H1 (cell line): ENCODE measurements around the gene PDE4D. TPM values are rescaled to one million over a fixed set of nuclear protein-coding genes. Genes with fewer than 3 reads are reported as not detected.

Source experiments
- CTCF ChIA-PET: fragments of 300-600 bp; sonication (Branson Sonifier 250); formaldehyde crosslinking; loops from one replicate; lab custom pipeline; 2021; ENCODE audit not compliant: partially characterized antibody; lab: Charles Lee
- POLR2A ChIA-PET: fragments of 300-600 bp; sonication (Branson Sonifier 250); formaldehyde crosslinking; loops from one replicate; lab custom pipeline; 2021; ENCODE audit warnings: inconsistent platforms; ENCODE audit not compliant: partially characterized antibody; lab: Charles Lee
- DNase-seq, 2 experiments: peaks; one replicate each; pipeline versions ENCODE4 v3.0.0 to v3.0.0-alpha.2; 2010 to 2022; ENCODE audit warnings: low spot score in 2 of 2, low read depth in 1 of 2, mixed read lengths in 1 of 2
- FAIRE-seq: peaks from 2 replicates; lab custom pipeline; 2011; peaks lifted over from hg19 to GRCh38; lab: Jason Lieb, UNC
- H2AFZ ChIP-seq: 2 replicates; pipeline ENCODE4 v1.8.1; 2012; ENCODE audit warnings: low read length, inconsistent platforms
- H2AK5ac ChIP-seq: 2 replicates; pipeline ENCODE4 v1.6.1; 2013; ENCODE audit warnings: low read depth, low read length
- H2BK120ac ChIP-seq: replicated peaks from 2 replicates; pipeline ENCODE3; 2013; ENCODE audit warnings: low read depth, low read length, inconsistent platforms
- H2BK12ac ChIP-seq: 2 replicates; pipeline ENCODE4 v1.6.1; 2013; ENCODE audit warnings: low read depth, low read length
- H2BK15ac ChIP-seq: 2 replicates; pipeline ENCODE4 v1.6.1; 2013; ENCODE audit warnings: low read length
- H2BK20ac ChIP-seq: 2 replicates; pipeline ENCODE4 v1.6.1; 2013; ENCODE audit warnings: low read length
- H2BK5ac ChIP-seq: 2 replicates; pipeline ENCODE4 v1.6.1; 2013; ENCODE audit warnings: low read depth, low read length
- H3K14ac ChIP-seq: 2 replicates; pipeline ENCODE4 v1.6.1; 2013; ENCODE audit warnings: inconsistent platforms; ENCODE audit not compliant: insufficient read length
- H3K18ac ChIP-seq: 2 replicates; pipeline ENCODE4 v1.6.1; 2013; ENCODE audit warnings: low read length; ENCODE audit errors: extremely low read depth
- H3K23ac ChIP-seq: 2 replicates; pipeline ENCODE4 v1.6.1; 2013; ENCODE audit warnings: inconsistent platforms; ENCODE audit not compliant: insufficient read length
- H3K23me2 ChIP-seq: 2 replicates; pipeline ENCODE4 v1.6.1; 2013; ENCODE audit warnings: low read depth, low read length
- H3K27ac ChIP-seq: 2 replicates; pipeline ENCODE4 v1.6.1; 2011; ENCODE audit warnings: low read depth, low read length, inconsistent platforms
- H3K27me3 ChIP-seq, 4 experiments: replicated peaks in 1 of 4; 1 replicate in 1 of 4; 2 replicates in 3 of 4; pipeline versions ENCODE4 v1.6.1 to v1.8.1; 2011 to 2013; ENCODE audit warnings: low read length in 3 of 4, mild to moderate bottlenecking in 3 of 4, inconsistent platforms in 2 of 4, mixed read lengths in 2 of 4, moderate library complexity in 1 of 4; ENCODE audit not compliant: control insufficient read depth in 3 of 4, insufficient read depth in 3 of 4; ENCODE audit errors: extremely low read depth in 1 of 4
- H3K36me3 ChIP-seq, 4 experiments: 2 replicates each; pipeline versions ENCODE4 v1.6.1 to v1.8.1; 2011 to 2013; ENCODE audit warnings: mild to moderate bottlenecking in 4 of 4, low read length in 3 of 4, moderate library complexity in 2 of 4, control low read depth in 1 of 4, inconsistent platforms in 1 of 4; ENCODE audit not compliant: insufficient read depth in 4 of 4, control insufficient read depth in 2 of 4
- H3K4ac ChIP-seq: replicated peaks from 2 replicates; pipeline ENCODE3; 2013; ENCODE audit warnings: low read length, low read depth, mixed read lengths, inconsistent platforms; ENCODE audit not compliant: insufficient read length
- H3K4me1 ChIP-seq, 4 experiments: replicated peaks in 1 of 4; 1 replicate in 1 of 4; 2 replicates in 3 of 4; pipeline versions ENCODE4 v1.6.1 to v1.8.1; 2011 to 2013; ENCODE audit warnings: low read length in 3 of 4, inconsistent platforms in 2 of 4, mixed read lengths in 1 of 4; ENCODE audit not compliant: insufficient read depth in 4 of 4, control insufficient read depth in 3 of 4
- H3K4me2 ChIP-seq, 2 experiments: 2 replicates each; pipeline versions ENCODE4 v1.6.1 to v1.8.1; 2011 to 2013; ENCODE audit warnings: low read depth in 2 of 2, low read length in 2 of 2, control low read depth in 1 of 2, inconsistent platforms in 1 of 2, mild to moderate bottlenecking in 1 of 2; ENCODE audit not compliant: insufficient read depth in 1 of 2
- H3K4me3 ChIP-seq, 4 experiments: fragments of 200-600, 300-600 bp in 1 of 4; sonication (generic), shearing (Covaris generic), sonication (Bioruptor Twin) in 1 of 4; 2 replicates each; pipeline versions ENCODE4 v1.5.1 to v1.8.1; 2011 to 2016; ENCODE audit warnings: low read length in 4 of 4, low read depth in 3 of 4, control low read depth in 2 of 4, inconsistent platforms in 2 of 4, mild to moderate bottlenecking in 2 of 4, mixed read lengths in 1 of 4, moderate library complexity in 1 of 4; ENCODE audit not compliant: insufficient read depth in 2 of 4; ENCODE audit errors: extremely low read depth in 1 of 4
- H3K56ac ChIP-seq: replicated peaks from 2 replicates; pipeline ENCODE3; 2013; ENCODE audit warnings: low read depth, mild to moderate bottlenecking, mixed read lengths, low read length, inconsistent platforms; ENCODE audit not compliant: insufficient read length
- H3K79me1 ChIP-seq: 2 replicates; pipeline ENCODE4 v1.6.1; 2013; ENCODE audit warnings: low read depth, low read length, control low read depth
- H3K79me2 ChIP-seq, 2 experiments: 2 replicates each; pipeline versions ENCODE4 v1.6.1 to v1.8.1; 2012 to 2013; ENCODE audit warnings: low read length in 2 of 2, mild to moderate bottlenecking in 2 of 2, inconsistent platforms in 1 of 2; ENCODE audit not compliant: insufficient read depth in 2 of 2, control insufficient read depth in 1 of 2
- H3K9ac ChIP-seq, 4 experiments: replicated peaks in 1 of 4; 1 replicate in 1 of 4; 2 replicates in 3 of 4; pipeline versions ENCODE4 v1.6.1 to v1.8.1; 2011 to 2013; ENCODE audit warnings: low read depth in 3 of 4, low read length in 3 of 4, control low read depth in 2 of 4, mild to moderate bottlenecking in 2 of 4, moderate library complexity in 2 of 4, inconsistent platforms in 1 of 4; ENCODE audit errors: extremely low read depth in 1 of 4
- H3K9me3 ChIP-seq, 2 experiments: 2 replicates each; pipeline versions ENCODE4 v1.6.1 to v1.8.1; 2012 to 2013; ENCODE audit warnings: mild to moderate bottlenecking in 2 of 2, moderate library complexity in 2 of 2, control low read depth in 1 of 2, inconsistent platforms in 1 of 2, low read depth in 1 of 2, low read length in 1 of 2, mixed read lengths in 1 of 2; ENCODE audit not compliant: insufficient read depth in 2 of 2
- H4K20me1 ChIP-seq, 2 experiments: replicated peaks in 1 of 2; 2 replicates each; pipeline versions ENCODE3 to v1.8.1; 2011 to 2013; ENCODE audit warnings: inconsistent platforms in 2 of 2, low read length in 2 of 2, mild to moderate bottlenecking in 1 of 2; ENCODE audit not compliant: insufficient read depth in 2 of 2, control insufficient read depth in 1 of 2
- H4K5ac ChIP-seq: 2 replicates; pipeline ENCODE4 v1.6.1; 2013; ENCODE audit warnings: low read length, low read depth, mixed read lengths, inconsistent platforms; ENCODE audit not compliant: insufficient read length
- H4K8ac ChIP-seq: 2 replicates; pipeline ENCODE4 v1.8.0; 2013; ENCODE audit warnings: mild to moderate bottlenecking, moderate library complexity, low read length, inconsistent platforms; ENCODE audit not compliant: insufficient read depth; ENCODE audit errors: extremely low read depth
- H4K91ac ChIP-seq: replicated peaks from 2 replicates; pipeline ENCODE3; 2013; ENCODE audit warnings: low read length, mixed read lengths, inconsistent platforms; ENCODE audit not compliant: insufficient read length
- BRCA1 ChIP-seq: IDR thresholded peaks from 2 replicates; pipeline ENCODE4 v1.6.1; 2012; ENCODE audit warnings: low read depth, low read length, improper control_type of control experiment
- CBX5 ChIP-seq: fragments of 300-800, 300-1000 bp; sonication (generic); IDR thresholded peaks from 2 replicates; pipeline ENCODE4 v1.7.1; 2016; ENCODE audit warnings: antibody characterized with exemption, low read length, low read depth
- CHD2 ChIP-seq: IDR thresholded peaks from 2 replicates; pipeline ENCODE4 v1.6.1; 2012; ENCODE audit warnings: low read length, improper control_type of control experiment
- EGR1 ChIP-seq: IDR thresholded peaks from 2 replicates; pipeline ENCODE4 v1.6.1; 2011; ENCODE audit warnings: low read depth, low read length, borderline replicate concordance
- GTF2F1 ChIP-seq: IDR thresholded peaks from 2 replicates; pipeline ENCODE4 v1.6.1; 2012; ENCODE audit warnings: low read depth, low read length, improper control_type of control experiment, borderline replicate concordance
- NRF1 ChIP-seq: IDR thresholded peaks from 2 replicates; pipeline ENCODE4 v1.6.1; 2011; ENCODE audit warnings: mild to moderate bottlenecking, low read depth, low read length, improper control_type of control experiment
- SAP30 ChIP-seq: fragments of 300-600 bp; sonication (generic); IDR thresholded peaks from 2 replicates; pipeline ENCODE4 v1.7.1; 2012; ENCODE audit warnings: low read length, moderate library complexity, mild to moderate bottlenecking, inconsistent platforms; ENCODE audit not compliant: insufficient read depth, insufficient replicate concordance
- SIN3A ChIP-seq, 2 experiments: IDR thresholded peaks in 1 of 2; conservative IDR thresholded peaks in 1 of 2; 2 replicates each; pipeline ENCODE4 v1.6.1; 2011 to 2012; ENCODE audit warnings: low read length in 2 of 2, improper control_type of control experiment in 1 of 2, low read depth in 1 of 2, mild to moderate bottlenecking in 1 of 2
- TCF12 ChIP-seq: IDR thresholded peaks from 2 replicates; pipeline ENCODE4 v1.6.1; 2011; ENCODE audit warnings: low read depth, mild to moderate bottlenecking, low read length
- TEAD4 ChIP-seq: IDR thresholded peaks from 2 replicates; pipeline ENCODE4 v1.6.1; 2012; ENCODE audit warnings: low read depth, low read length, inconsistent platforms, mixed read lengths
- WGBS, 2 experiments: shearing (Covaris generic) in 1 of 2; methylation state at CpG; one replicate each; pipeline versions ENCODE4 v1.1.6 to v1.1.7; 2013 to 2015; ENCODE audit warnings: low lambda C conversion rate in 2 of 2, mixed read lengths in 2 of 2, inconsistent platforms in 1 of 2, low coverage in 1 of 2, missing lambda C conversion rate in 1 of 2; ENCODE audit not compliant: insufficient replicate concordance in 2 of 2, insufficient coverage in 1 of 2, insufficient read length in 1 of 2; ENCODE audit errors: extremely low coverage in 1 of 2, missing lambda C conversion rate in 1 of 2; 5-methylcytosine and 5-hydroxymethylcytosine counted together
- polyA plus RNA-seq, 7 experiments: library from polyadenylated mRNA; depleted of rRNA in 3 of 7; stranded (reverse) in 5 of 7; unstranded in 2 of 7; fragments of >200 nt in 5 of 7; fragments of 200-250 nt in 2 of 7; gene quantifications; 1 replicate in 5 of 7; 2 replicates in 1 of 7; 4 replicates in 1 of 7; pipeline versions ENCODE4 v1.2.1 to v1.2.3, GENCODE V29; 2011 to 2013; ENCODE audit warnings: missing spikeins in 2 of 7, mixed read lengths in 2 of 7
- total RNA-seq: library from RNA; stranded (reverse); fragmentation: NEBNext Ultra II Directional; extraction: Animal tissue kit (Norgen Biotek cat#: 25700); gene quantifications from 2 replicates; pipeline ENCODE4 v1.2.1, GENCODE V29; 2021
- TF ChIP-seq, protein P1 (sequence below): IDR thresholded peaks from 2 replicates; pipeline ENCODE4 v1.6.1; 2011; ENCODE audit warnings: low read length, improper control_type of control experiment
- TF ChIP-seq, protein P2 (sequence below): IDR thresholded peaks from 2 replicates; pipeline ENCODE4 v1.6.1; 2011; ENCODE audit warnings: low read depth, mild to moderate bottlenecking, low read length; ENCODE audit not compliant: insufficient read depth

The PDE4D gene
- total and polyA plus RNA-seq, 2 of the 8 experiments (the other 6 are each of a cell fraction or from before 2014, with no cell fraction given) = 2.3 to 3.7 TPM

GRCh38 chr5:59571067-59571466 lies 322.5 kb downstream of the PDE4D start:
- POLR2A ChIA-PET = interaction anchor here (1.1 kb wide), 1 partner anchor 14 kb away, joined by 5 read pairs; no protein-coding TSS in a partner anchor
- no peak for FAIRE-seq
- TF ChIP-seq GTF2F1 = no peak
- TF ChIP-seq EGR1 = no peak
- no peak for TF ChIP-seq TCF12
- TF ChIP-seq, protein P1, sequence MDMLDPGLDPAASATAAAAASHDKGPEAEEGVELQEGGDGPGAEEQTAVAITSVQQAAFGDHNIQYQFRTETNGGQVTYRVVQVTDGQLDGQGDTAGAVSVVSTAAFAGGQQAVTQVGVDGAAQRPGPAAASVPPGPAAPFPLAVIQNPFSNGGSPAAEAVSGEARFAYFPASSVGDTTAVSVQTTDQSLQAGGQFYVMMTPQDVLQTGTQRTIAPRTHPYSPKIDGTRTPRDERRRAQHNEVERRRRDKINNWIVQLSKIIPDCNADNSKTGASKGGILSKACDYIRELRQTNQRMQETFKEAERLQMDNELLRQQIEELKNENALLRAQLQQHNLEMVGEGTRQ = no peak
- TF ChIP-seq, protein P2, sequence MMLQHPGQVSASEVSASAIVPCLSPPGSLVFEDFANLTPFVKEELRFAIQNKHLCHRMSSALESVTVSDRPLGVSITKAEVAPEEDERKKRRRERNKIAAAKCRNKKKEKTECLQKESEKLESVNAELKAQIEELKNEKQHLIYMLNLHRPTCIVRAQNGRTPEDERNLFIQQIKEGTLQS = no peak
- TF ChIP-seq TEAD4 = no peak
- TF ChIP-seq CHD2 = no peak
- TF ChIP-seq CBX5 = no peak
- no peak for TF ChIP-seq BRCA1
- no peak for TF ChIP-seq SAP30
- TF ChIP-seq NRF1 = no peak
- no peak for TF ChIP-seq SIN3A (conservative IDR thresholded peaks at IDR 0.05 in 1 of 2, IDR thresholded peaks at IDR 0.05 in 1 of 2; ENCODE audit: low read depth in 1 of 2, low read length in 2 of 2)

More at GRCh38 chr5:59571067-59571466, 322.5 kb downstream of the PDE4D start:
- Histone ChIP-seq H2AFZ (no peak overlapping the region), H3K27ac (no peak overlapping the region), H3K4ac (no peak overlapping the region), H3K27me3 (no peaks in the 10 kb centered on the region), H2AK5ac (no peak overlapping the region), H2BK120ac (no peak overlapping the region), H3K23ac (no peak overlapping the region), H2BK15ac (no peak overlapping the region), H4K8ac (no peak overlapping the region), H3K36me3 (no peaks in the 10 kb centered on the region), H3K18ac (no peak overlapping the region), H4K91ac (no peak overlapping the region), H3K79me2 (no peaks in the 10 kb centered on the region), H2BK12ac (no peak overlapping the region), H2BK5ac (no peak overlapping the region), H4K20me1 (no peaks in the 10 kb centered on the region), H3K4me1 (peaks cover 0 to 6% (median 5%) of the 10 kb centered on the region in 4 experiments; a peak in 3 of 7 replicates), H3K56ac (no peak overlapping the region), H3K4me3 (no peak overlapping the region), H3K14ac (no peak overlapping the region), H3K79me1 (no peaks in the 10 kb centered on the region), H4K5ac (no peak overlapping the region), H2BK20ac (no peak overlapping the region), H3K23me2 (peaks cover 2% of the 10 kb centered on the region; the same call in 1 of the 2 replicates), H3K4me2 (no peak overlapping the region), H3K9me3 (peaks cover 0 to 5% of the 10 kb centered on the region in 2 experiments; a peak in 1 of 4 replicates), H3K9ac (no peak overlapping the region)
- no peak for DNase-seq
- CTCF ChIA-PET = interaction anchor here (1.3 to 2.7 kb wide), 2 partner anchors 11 to 75 kb away, joined by 4 to 13 read pairs; no protein-coding TSS in a partner anchor
- 86% methylated on average over 3 of the region's 3 CpGs; no CpG with 5 or more reads in 1 of the 2 experiments for WGBS, 2 experiments
